PC-3 (cell line): ENCODE measurements around the gene CFAP157.

ENCODE experiments used
- EZH2 ChIP-seq: fragments of 300-600 bp; sonication (generic); IDR thresholded peaks from one replicate; pipeline ENCODE4 v1.6.1; 2017; ENCODE audit warnings: antibody characterized with exemption, mild to moderate bottlenecking, low read length; ENCODE audit not compliant: unreplicated experiment
- TF ChIP-seq, protein P1 (sequence below): fragments of 300-600 bp; sonication (generic); conservative IDR thresholded peaks from 2 replicates; pipeline ENCODE4 v1.5.1; 2017; ENCODE audit warnings: antibody characterized with exemption, low read depth, mild to moderate bottlenecking, low read length

DNA sequence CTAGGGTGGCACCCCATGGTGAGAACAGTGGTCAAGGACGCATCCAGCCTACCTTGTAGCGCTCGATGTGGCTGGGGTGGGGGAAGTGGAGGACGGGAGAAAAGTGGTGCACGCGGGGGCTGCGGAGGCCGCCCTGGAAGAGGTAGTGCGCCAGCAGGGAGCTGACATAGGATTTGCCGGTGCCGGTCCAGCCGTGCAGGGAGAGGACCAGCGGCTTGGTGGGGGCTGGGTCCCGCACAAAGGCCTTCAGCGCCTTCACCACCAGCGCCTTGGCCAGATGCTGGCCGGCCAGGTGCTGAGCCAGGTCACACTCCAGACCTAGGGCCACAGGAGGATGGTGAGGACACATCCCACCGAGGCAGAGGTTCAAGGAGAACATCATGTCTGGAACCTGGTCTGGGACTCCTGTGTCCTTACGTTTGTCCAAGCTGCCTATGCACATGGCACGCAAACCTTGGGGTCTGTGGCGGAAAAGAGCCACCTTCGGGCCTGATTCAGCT, 27.5 kb downstream of the CFAP157 start:
- TF ChIP-seq EZH2, result no peak
- TF ChIP-seq, protein P1, sequence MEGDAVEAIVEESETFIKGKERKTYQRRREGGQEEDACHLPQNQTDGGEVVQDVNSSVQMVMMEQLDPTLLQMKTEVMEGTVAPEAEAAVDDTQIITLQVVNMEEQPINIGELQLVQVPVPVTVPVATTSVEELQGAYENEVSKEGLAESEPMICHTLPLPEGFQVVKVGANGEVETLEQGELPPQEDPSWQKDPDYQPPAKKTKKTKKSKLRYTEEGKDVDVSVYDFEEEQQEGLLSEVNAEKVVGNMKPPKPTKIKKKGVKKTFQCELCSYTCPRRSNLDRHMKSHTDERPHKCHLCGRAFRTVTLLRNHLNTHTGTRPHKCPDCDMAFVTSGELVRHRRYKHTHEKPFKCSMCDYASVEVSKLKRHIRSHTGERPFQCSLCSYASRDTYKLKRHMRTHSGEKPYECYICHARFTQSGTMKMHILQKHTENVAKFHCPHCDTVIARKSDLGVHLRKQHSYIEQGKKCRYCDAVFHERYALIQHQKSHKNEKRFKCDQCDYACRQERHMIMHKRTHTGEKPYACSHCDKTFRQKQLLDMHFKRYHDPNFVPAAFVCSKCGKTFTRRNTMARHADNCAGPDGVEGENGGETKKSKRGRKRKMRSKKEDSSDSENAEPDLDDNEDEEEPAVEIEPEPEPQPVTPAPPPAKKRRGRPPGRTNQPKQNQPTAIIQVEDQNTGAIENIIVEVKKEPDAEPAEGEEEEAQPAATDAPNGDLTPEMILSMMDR, result no peak; the same call in 1 of the 2 replicates
